Uterus (tissue), 2 donors: ENCODE measurements around the gene ATP9B.

Source experiments
- CTCF ChIP-seq, 4 experiments: fragments of 200-600 bp in 2 of 4; fragments of 450-650 bp in 2 of 4; sonication (generic) in 2 of 4; IDR thresholded peaks; one replicate each; pipeline ENCODE4 v1.5.1; 2016 to 2019; ENCODE audit warnings: antibody characterized with exemption in 4 of 4, mild to moderate bottlenecking in 2 of 4, moderate library complexity in 1 of 4
- POLR2A ChIP-seq, 2 donors: fragments of 450-650 bp; IDR thresholded peaks; one replicate each; pipeline ENCODE4 v1.6.1; 2016; ENCODE audit warnings: antibody characterized with exemption in 2 of 2, mild to moderate bottlenecking in 1 of 2, moderate library complexity in 1 of 2

DNA sequence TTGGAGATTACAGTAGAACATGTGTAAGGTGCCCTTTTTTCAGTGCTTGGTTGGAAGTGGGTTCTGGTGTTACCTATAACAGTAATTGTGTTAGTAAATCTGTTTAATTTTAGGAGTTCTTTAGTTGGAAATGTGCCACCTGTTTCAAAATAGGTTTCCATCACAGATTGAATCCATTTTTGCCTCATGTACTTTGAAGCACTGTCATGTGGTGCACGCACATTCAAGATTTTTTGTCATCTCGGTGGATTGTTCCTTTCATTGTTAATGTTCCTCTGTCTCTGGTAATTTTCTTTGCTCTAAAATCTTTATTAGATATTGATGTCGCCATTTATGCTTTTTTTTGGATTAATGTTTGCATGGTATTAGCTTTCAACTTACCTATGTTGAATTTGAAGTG lies 1.3 kb downstream of the ATP9B start:
- TF ChIP-seq CTCF (IDR thresholded peaks at IDR 0.05) = no peak
- no peak for TF ChIP-seq POLR2A (IDR thresholded peaks at IDR 0.05)
